ENCODE data around the gene MATR3. TPM values are rescaled to one million over a fixed set of nuclear protein-coding genes. Genes with fewer than 3 reads are reported as not detected.

The MATR3 gene
- total and polyA plus RNA-seq, 4 donors = 38.4 to 111 (median 69.7) TPM

GRCh38 chr5:139263946-139264345 lies 29.6 kb upstream of the MATR3 start:
- TF ChIP-seq JUND (IDR thresholded peaks at IDR 0.05) = no peak
- no peak for TF ChIP-seq HNF4A (conservative IDR thresholded peaks at IDR 0.05)
- TF ChIP-seq RAD21 (IDR thresholded peaks at IDR 0.05) = no peak
- no peak for TF ChIP-seq GABPA (IDR thresholded peaks at IDR 0.05 in 1 of 2, conservative IDR thresholded peaks at IDR 0.05 in 1 of 2)
- TF ChIP-seq FOXA2 (IDR thresholded peaks at IDR 0.05) = no peak
- TF ChIP-seq NR2F2 (IDR thresholded peaks at IDR 0.05) = no peak
- TF ChIP-seq FOXA1 (IDR thresholded peaks at IDR 0.05) = no peak
- no peak for TF ChIP-seq CTCF (IDR thresholded peaks at IDR 0.05; ENCODE audit: low read depth, low read length, missing input control)
- TF ChIP-seq SP1 (IDR thresholded peaks at IDR 0.05) = no peak
- no peak for TF ChIP-seq EGR1 (IDR thresholded peaks at IDR 0.05; ENCODE audit: low read depth in 2 of 2)
- TF ChIP-seq YY1 (IDR thresholded peaks at IDR 0.05) = no peak
- TF ChIP-seq ATF3 (IDR thresholded peaks at IDR 0.05) = no peak
- TF ChIP-seq MAX (IDR thresholded peaks at IDR 0.05) = no peak
- TF ChIP-seq ZBTB33 (IDR thresholded peaks at IDR 0.05) = no peak
- TF ChIP-seq REST (IDR thresholded peaks at IDR 0.05) = no peak
- TF ChIP-seq RXRA (IDR thresholded peaks at IDR 0.05) = no peak
- Histone ChIP-seq H3K4me3 (ENCODE audit: low read depth in 1 of 3, low read length in 3 of 3) (no peak overlapping the region), H3K27me3 (ENCODE audit: control insufficient read depth in 4 of 4, insufficient read depth in 4 of 4, low read length in 3 of 4) (no peaks in the 10 kb centered on the region), H3K27ac (ENCODE audit: low read depth in 1 of 2, low read length in 2 of 2) (no peak overlapping the region), H3K9ac (ENCODE audit: low read depth in 1 of 2, low read length in 2 of 2) (no peak overlapping the region), H3K4me1 (ENCODE audit: control insufficient read depth in 4 of 4, insufficient read depth in 4 of 4, low read length in 3 of 4) (peaks cover 0 to 2% (median 1%) of the 10 kb centered on the region in 4 donors), H3K36me3 (ENCODE audit: control insufficient read depth in 4 of 4, insufficient read depth in 3 of 4, low read depth in 1 of 4, low read length in 3 of 4) (no peaks in the 10 kb centered on the region), H3K9me3 (ENCODE audit: control insufficient read depth in 4 of 4, low read length in 3 of 4) (no peaks in the 10 kb centered on the region)
- DNase-seq (ENCODE audit: low spot score) = no peak
- WGBS = 93% methylated on average over 3 of the region's 3 CpGs

- no peak for DNase-seq (ENCODE audit: low spot score)
- TF ChIP-seq REST (IDR thresholded peaks at IDR 0.05) = no peak
- TF ChIP-seq HNF4G (IDR thresholded peaks at IDR 0.05) = no peak
- no peak for TF ChIP-seq HNF4A (conservative IDR thresholded peaks at IDR 0.05)
- no peak for TF ChIP-seq RAD21 (IDR thresholded peaks at IDR 0.05)
- TF ChIP-seq YY1 (IDR thresholded peaks at IDR 0.05) = no peak
- TF ChIP-seq CTCF (IDR thresholded peaks at IDR 0.05; ENCODE audit: low read depth, low read length, missing input control) = no peak
- no peak for TF ChIP-seq NR2F2 (IDR thresholded peaks at IDR 0.05)
- no peak for TF ChIP-seq FOXA2 (IDR thresholded peaks at IDR 0.05)
- TF ChIP-seq GABPA (IDR thresholded peaks at IDR 0.05 in 1 of 2, conservative IDR thresholded peaks at IDR 0.05 in 1 of 2) = no peak
- peaks cover 0 to 2% (median 1%) of the 10 kb centered on the region in 4 donors for H3K4me1 ChIP-seq (ENCODE audit: control insufficient read depth in 4 of 4, insufficient read depth in 4 of 4, low read length in 3 of 4)
- no peak overlapping the region for H3K4me3 ChIP-seq (ENCODE audit: low read depth in 1 of 3, low read length in 3 of 3)
- no peak overlapping the region for H3K9ac ChIP-seq (ENCODE audit: low read depth in 1 of 2, low read length in 2 of 2)
- no peak overlapping the region for H3K27ac ChIP-seq (ENCODE audit: low read depth in 1 of 2, low read length in 2 of 2)
- H3K36me3 ChIP-seq (ENCODE audit: control insufficient read depth in 4 of 4, insufficient read depth in 3 of 4, low read depth in 1 of 4, low read length in 3 of 4) = no peaks in the 10 kb centered on the region
- no peaks in the 10 kb centered on the region for H3K9me3 ChIP-seq (ENCODE audit: control insufficient read depth in 4 of 4, low read length in 3 of 4)
- no peaks in the 10 kb centered on the region for H3K27me3 ChIP-seq (ENCODE audit: control insufficient read depth in 4 of 4, insufficient read depth in 4 of 4, low read length in 3 of 4)
- WGBS = 81% methylated on average over 2 of the region's 2 CpGs
Observed at GRCh38 chr5:139265001-139265400, 28.5 kb upstream of the MATR3 start.

All from liver (tissue), 9 donors.